Thyroid gland (tissue), 4 donors: ENCODE measurements around the gene ZNF808. TPM values are rescaled to one million over a fixed set of nuclear protein-coding genes. Genes with fewer than 3 reads are reported as not detected.
"Not testable (repeated sequence)": the region's sequence is repeated elsewhere in the genome, so short reads cannot be mapped to it uniquely, and the experiment has no call there.

Experiments used
- DNase-seq, 2 donors: peaks; one replicate each; pipeline ENCODE4 v3.0.0-alpha.2; 2019
- H3K27ac ChIP-seq, 3 donors: fragments of 200-600 bp; sonication (generic); 1 replicate in 2 of 3; 2 replicates in 1 of 3; pipeline ENCODE4 v1.5.1; 2016 to 2019; ENCODE audit warnings: mild to moderate bottlenecking in 1 of 3, moderate library complexity in 1 of 3
- H3K27me3 ChIP-seq: fragments of 200-600 bp; sonication (generic); one replicate; pipeline ENCODE4 v1.5.1; 2019
- H3K36me3 ChIP-seq, 2 donors: fragments of 200-600 bp; sonication (generic); one replicate each; pipeline ENCODE4 v1.5.1; 2016 to 2019
- H3K4me1 ChIP-seq, 2 donors: fragments of 200-600 bp; sonication (generic); one replicate each; pipeline ENCODE4 v1.5.1; 2017 to 2019
- H3K4me3 ChIP-seq, 3 donors: fragments of 200-600 bp; sonication (generic); replicated peaks in 1 of 3; 1 replicate in 2 of 3; 2 replicates in 1 of 3; pipeline ENCODE4 v1.5.1; 2016; ENCODE audit warnings: mild to moderate bottlenecking in 1 of 3
- H3K9me3 ChIP-seq: fragments of 200-600 bp; sonication (generic); one replicate; pipeline ENCODE4 v1.5.1; 2017
- CTCF ChIP-seq, 6 experiments: fragments of 200-600 bp in 3 of 6; fragments of 450-650 bp in 3 of 6; sonication (generic) in 3 of 6; IDR thresholded peaks; one replicate each; pipeline ENCODE4 v1.5.1; 2016 to 2019; ENCODE audit warnings: antibody characterized with exemption in 6 of 6, mild to moderate bottlenecking in 2 of 6, inconsistent platforms in 1 of 6, moderate library complexity in 1 of 6
- POLR2A ChIP-seq, 2 donors: fragments of 450-650 bp; IDR thresholded peaks; one replicate each; pipeline ENCODE4 v1.6.1; 2017; ENCODE audit warnings: antibody characterized with exemption in 2 of 2, mild to moderate bottlenecking in 2 of 2, moderate library complexity in 1 of 2
- WGBS, 2 donors: methylation state at CpG; one replicate each; pipeline ENCODE4 v1.1.5; 2017; 5-methylcytosine and 5-hydroxymethylcytosine counted together
- intact Hi-C: fragments of 100-400 bp; cut with DNase I; formaldehyde crosslinking; loops from one replicate; pipeline ENCODE4 v1.15.1; 2023
- total RNA-seq, 4 donors: library from RNA; depleted of rRNA; stranded (reverse); fragments of >200 nt; gene quantifications; one replicate each; pipeline ENCODE4 v1.2.3, GENCODE V29; 2016

The ZNF808 gene
- total RNA-seq, 4 donors from 2014 or later, result 33.4 to 98.3 (median 58.9) TPM

- no peaks in the 10 kb centered on the region for H3K4me1 ChIP-seq
- no peak overlapping the region for H3K4me3 ChIP-seq
- intact Hi-C loops, result no loop called here
- H3K36me3 ChIP-seq, result peaks cover 23 to 43% of the 10 kb centered on the region in 2 donors
- no peak overlapping the region for H3K27ac ChIP-seq
- no peak for TF ChIP-seq POLR2A (IDR thresholded peaks at IDR 0.05)
- no peak for TF ChIP-seq CTCF (IDR thresholded peaks at IDR 0.05)
- 48 to 73% methylated on average over 39 of the region's 39 CpGs for WGBS, 2 donors
- no peaks in the 10 kb centered on the region for H3K27me3 ChIP-seq
- H3K9me3 ChIP-seq, result no peaks in the 10 kb centered on the region
- peak in 1 of 2 donors; percentile 51 for DNase-seq
Measured at GRCh38 chr19:52584736-52585440, 57.4 kb downstream of the ZNF808 start.

DNA sequence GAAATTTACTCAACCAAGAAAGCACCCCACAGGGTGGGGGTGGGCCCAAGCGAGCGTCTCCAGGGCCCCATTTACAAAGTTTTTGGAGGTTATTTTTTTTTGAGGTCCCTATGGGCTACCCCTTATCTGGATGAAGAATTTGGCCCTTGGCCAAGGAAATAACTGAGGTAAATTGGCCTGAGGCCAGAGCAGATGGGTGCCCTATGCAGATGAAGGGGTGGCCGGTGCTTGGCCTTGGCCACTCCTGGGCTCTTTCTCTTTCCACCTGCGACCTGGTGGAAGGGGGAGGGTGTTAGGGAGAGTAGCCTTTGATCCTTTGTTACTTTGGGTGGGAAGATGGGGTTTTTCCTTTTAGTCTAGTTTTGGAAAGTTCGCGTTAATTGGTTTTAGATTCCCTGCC is 58.1 kb downstream of the ZNF808 start:
- no peak overlapping the region for H3K4me3 ChIP-seq
- TF ChIP-seq POLR2A (IDR thresholded peaks at IDR 0.05), result no peak
- TF ChIP-seq CTCF (IDR thresholded peaks at IDR 0.05), result no peak
- H3K27ac ChIP-seq, result no peak overlapping the region
- H3K27me3 ChIP-seq, result no peaks in the 10 kb centered on the region
- intact Hi-C loops, result no loop called here
- no peaks in the 10 kb centered on the region for H3K9me3 ChIP-seq
- no peaks in the 10 kb centered on the region for H3K4me1 ChIP-seq
- no peak for DNase-seq
- 88 to 96% methylated on average over 6 of the region's 6 CpGs for WGBS, 2 donors
- H3K36me3 ChIP-seq, result peaks cover 23 to 41% of the 10 kb centered on the region in 2 donors

DNA sequence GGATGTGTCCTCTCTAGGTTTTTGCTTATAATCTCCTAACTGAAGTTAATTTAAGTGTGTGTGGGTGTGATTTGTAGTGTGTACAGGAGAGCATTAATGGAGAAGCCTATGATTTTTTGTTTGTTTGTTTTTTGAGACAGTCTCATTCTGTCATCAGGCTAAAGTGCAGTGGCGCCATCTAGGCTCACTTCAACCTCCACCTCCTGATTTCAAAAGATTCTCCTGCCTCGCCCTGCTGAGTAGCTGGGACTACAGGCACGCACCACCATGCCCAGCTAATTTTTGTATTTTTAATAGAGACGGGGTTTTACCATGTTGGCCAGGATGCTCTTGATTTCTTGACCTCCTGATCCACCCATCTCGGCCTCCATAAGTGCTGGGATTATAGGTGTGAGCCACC is 63.3 kb downstream of the ZNF808 start:
- DNase-seq, result peak; percentile 26 to 31
- intact Hi-C loops, result no loop called here
- 84% methylated on average over 5 of the region's 5 CpGs for WGBS, 2 donors
- no peak overlapping the region for H3K27ac ChIP-seq
- no peak overlapping the region for H3K4me3 ChIP-seq
- H3K4me1 ChIP-seq, result no peaks in the 10 kb centered on the region
- H3K27me3 ChIP-seq, result no peaks in the 10 kb centered on the region
- H3K9me3 ChIP-seq, result no peaks in the 10 kb centered on the region
- peaks cover under 1 to 7% of the 10 kb centered on the region in 2 donors for H3K36me3 ChIP-seq
- TF ChIP-seq CTCF (IDR thresholded peaks at IDR 0.05) (peak in 1 of 6 experiments; percentile 26), POLR2A (IDR thresholded peaks at IDR 0.05) (no peak)

- Histone ChIP-seq H3K27me3 (no peaks in the 10 kb centered on the region), H3K27ac (no peak overlapping the region), H3K4me3 (no peak overlapping the region), H3K9me3 (no peaks in the 10 kb centered on the region), H3K4me1 (no peaks in the 10 kb centered on the region), H3K36me3 (peaks cover 10 to 11% of the 10 kb centered on the region in 2 donors)
- DNase-seq, result no peak
- WGBS, 2 donors, result 67 to 76% methylated on average over 3 of the region's 3 CpGs
- TF ChIP-seq CTCF (IDR thresholded peaks at IDR 0.05) (no peak), POLR2A (IDR thresholded peaks at IDR 0.05) (no peak)
- intact Hi-C loops, result no loop called here
Measured at GRCh38 chr19:52592301-52592700, 64.8 kb downstream of the ZNF808 start.

- H3K27ac ChIP-seq, H3K27me3 ChIP-seq, intact Hi-C loops, H3K9me3 ChIP-seq, DNase-seq, H3K4me1 ChIP-seq, H3K4me3 ChIP-seq: not testable (repeated sequence)
- WGBS, 2 donors, result 87% methylated on average over 7 of the region's 25 CpGs; no CpG with 5 or more reads in 1 of the 2 donors
- H3K36me3 ChIP-seq, result peaks cover 10 to 11% of the 10 kb centered on the region in 2 donors
Measured at GRCh38 chr19:52593441-52593840, 66.0 kb downstream of the ZNF808 start.
